Right cardiac atrium (tissue), 5 donors: ENCODE measurements around the gene PLCB1. TPM values are rescaled to one million over a fixed set of nuclear protein-coding genes. Genes with fewer than 3 reads are reported as not detected.

ENCODE experiments used
- ATAC-seq, 2 donors: fragments of 200-7000 bp; cut with Tn5 transposase; one replicate each; pipeline versions ENCODE4 v1.8.0 to v1.9.1; 2020; ENCODE audit warnings: moderate library complexity in 2 of 2, mild to moderate bottlenecking in 1 of 2
- DNase-seq, 3 donors: peaks; one replicate each; pipeline ENCODE4 v3.0.0-alpha.2; 2020
- H3K27ac ChIP-seq: one replicate; pipeline ENCODE4 v1.5.1; 2013; ENCODE audit warnings: mild to moderate bottlenecking, low read length, control low read depth, moderate library complexity
- H3K27me3 ChIP-seq: one replicate; pipeline ENCODE4 v1.6.1; 2013; ENCODE audit not compliant: control insufficient read depth, insufficient read depth
- H3K4me1 ChIP-seq: one replicate; pipeline ENCODE4 v1.6.1; 2013; ENCODE audit warnings: low read length; ENCODE audit not compliant: control insufficient read depth, insufficient read depth
- H3K4me3 ChIP-seq: one replicate; pipeline ENCODE4 v1.5.1; 2013; ENCODE audit warnings: low read length, control low read depth
- H3K9me3 ChIP-seq: one replicate; pipeline ENCODE4 v1.6.1; 2013; ENCODE audit warnings: low read length; ENCODE audit not compliant: control insufficient read depth
- WGBS: extraction: QIAGEN DNeasy Blood & Tissue Kit; methylation state at CpG from one replicate; pipeline ENCODE4 v1.1.7; 2013; 5-methylcytosine and 5-hydroxymethylcytosine counted together
- intact Hi-C, 4 donors: fragments of 100-400 bp; cut with DNase I; formaldehyde crosslinking; loops; one replicate each; pipeline versions ENCODE4 v1.11.0 to v1.14.0; 2022 to 2023
- polyA plus RNA-seq: library from polyadenylated mRNA; stranded (reverse); fragments of 200-250 nt; gene quantifications from one replicate; pipeline ENCODE4 v1.2.3, GENCODE V29; 2013
- total RNA-seq, 4 donors: library from RNA; stranded (reverse); fragmentation: NEBNext Ultra II Directional; extraction: Animal tissue kit (Norgen Biotek cat#: 25700); gene quantifications; one replicate each; pipeline ENCODE4 v1.2.1, GENCODE V29; 2021
- donor health status: healthy with polysubstance abuse.
- donor health status: DM: no; HTN: yes; CAD: no.
- donor health status: DM: no; HTN: no; CAD: no.
- donor health status: DM: no; HTN: yes; CAD: no; lungs with severe emphysema.
- donor health status: DM: yes; HTN: yes; CAD: no.

PLCB1 gene
- total and polyA plus RNA-seq, 5 donors, result 7.6 to 20.3 (median 11.6) TPM

DNA sequence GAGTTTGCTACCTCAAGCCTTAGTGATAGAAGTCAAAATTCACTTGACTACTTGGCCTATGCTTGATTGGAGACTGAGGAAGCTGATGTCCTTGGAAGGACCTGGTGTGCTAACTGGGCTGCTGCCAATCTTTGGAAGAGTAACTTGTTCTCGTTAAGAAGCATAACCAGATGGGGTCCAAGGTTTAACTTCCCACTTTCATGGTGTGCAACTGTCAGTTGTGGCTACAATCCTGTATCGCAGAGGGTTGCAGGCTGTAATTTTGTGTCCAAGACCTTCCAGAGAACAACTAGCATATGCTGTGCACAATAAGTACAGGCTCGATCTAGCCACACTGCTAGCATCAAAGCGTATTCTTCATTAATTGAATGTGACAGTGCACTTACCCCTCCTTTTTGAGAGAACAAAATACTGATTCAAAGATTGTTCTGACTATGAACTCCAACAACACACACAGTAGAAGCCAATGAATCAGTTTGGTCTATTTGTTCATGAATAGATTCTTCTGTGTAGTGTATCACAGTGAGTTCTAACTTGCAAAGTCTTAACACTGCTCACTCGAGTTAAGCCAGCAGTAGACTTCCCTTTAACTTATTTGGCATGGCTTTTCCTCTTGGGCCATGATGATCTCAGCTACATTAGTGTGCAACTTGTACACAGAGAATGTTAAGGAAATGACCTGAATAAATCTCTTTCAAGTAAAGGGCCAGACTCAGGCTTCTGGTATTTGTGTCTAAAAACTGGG is 15.8 kb upstream of the PLCB1 start:
- H3K4me3 ChIP-seq, result no peak overlapping the region
- DNase-seq (no peak), ATAC-seq (peak; percentile 84 to 92)
- H3K27me3 ChIP-seq, result no peaks in the 10 kb centered on the region
- no peaks in the 10 kb centered on the region for H3K9me3 ChIP-seq
- intact Hi-C loops, result no loop called here
- H3K4me1 ChIP-seq, result no peaks in the 10 kb centered on the region
- 47% methylated on average over 5 of the region's 5 CpGs for WGBS
- no peak overlapping the region for H3K27ac ChIP-seq

DNA sequence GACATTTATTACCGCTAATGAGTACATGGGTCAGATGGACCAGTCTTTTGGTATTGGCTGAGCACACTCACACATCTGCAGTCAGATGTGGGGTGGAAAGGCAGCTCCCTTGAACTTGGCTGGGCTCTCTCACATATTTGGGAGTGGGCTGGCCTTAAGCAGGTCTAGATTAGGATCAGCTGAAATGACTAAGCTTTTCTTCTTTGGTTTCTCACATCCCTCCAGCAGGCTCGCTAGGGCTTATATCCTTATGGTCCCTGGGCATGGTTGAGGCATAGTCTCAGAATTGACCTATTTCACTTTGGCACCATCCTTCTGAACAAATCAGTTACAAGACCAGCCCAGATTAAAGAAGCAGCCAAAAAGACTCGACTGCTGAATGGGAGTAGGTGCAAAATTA is 14.4 kb upstream of the PLCB1 start:
- 84% methylated on average over 3 of the region's 3 CpGs for WGBS
- intact Hi-C loops, result no loop called here
- Histone ChIP-seq H3K27me3 (no peaks in the 10 kb centered on the region), H3K4me3 (no peak overlapping the region), H3K27ac (no peak overlapping the region), H3K9me3 (no peaks in the 10 kb centered on the region), H3K4me1 (no peaks in the 10 kb centered on the region)
- DNase-seq (no peak), ATAC-seq (no peak)

DNA sequence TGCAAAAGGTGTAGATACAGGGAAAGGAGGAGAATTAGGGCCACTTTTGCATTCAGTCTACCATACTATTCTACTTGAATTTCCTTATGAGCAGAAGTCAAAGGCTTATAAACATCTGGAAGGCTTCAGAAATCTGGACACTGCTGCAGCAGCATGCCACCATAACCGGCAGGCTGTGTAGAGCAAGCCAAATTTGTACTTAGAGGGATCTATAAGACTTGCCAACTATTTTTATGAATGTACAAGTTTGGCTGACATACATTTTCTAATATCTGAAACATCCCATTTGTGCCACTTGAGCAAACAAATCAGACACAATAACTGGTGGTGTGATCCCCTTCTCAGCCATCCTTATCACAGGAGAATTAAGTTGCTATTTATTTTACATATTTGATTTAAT is 14.0 kb upstream of the PLCB1 start:
- H3K27me3 ChIP-seq, result no peaks in the 10 kb centered on the region
- no peak overlapping the region for H3K4me3 ChIP-seq
- no peaks in the 10 kb centered on the region for H3K4me1 ChIP-seq
- intact Hi-C loops, result no loop called here
- H3K9me3 ChIP-seq, result no peaks in the 10 kb centered on the region
- no peak for DNase-seq
- no peak overlapping the region for H3K27ac ChIP-seq
- ATAC-seq, result peak in 1 of 2 donors; percentile 54
- 68% methylated on average over 1 of the region's 1 CpG for WGBS

DNA sequence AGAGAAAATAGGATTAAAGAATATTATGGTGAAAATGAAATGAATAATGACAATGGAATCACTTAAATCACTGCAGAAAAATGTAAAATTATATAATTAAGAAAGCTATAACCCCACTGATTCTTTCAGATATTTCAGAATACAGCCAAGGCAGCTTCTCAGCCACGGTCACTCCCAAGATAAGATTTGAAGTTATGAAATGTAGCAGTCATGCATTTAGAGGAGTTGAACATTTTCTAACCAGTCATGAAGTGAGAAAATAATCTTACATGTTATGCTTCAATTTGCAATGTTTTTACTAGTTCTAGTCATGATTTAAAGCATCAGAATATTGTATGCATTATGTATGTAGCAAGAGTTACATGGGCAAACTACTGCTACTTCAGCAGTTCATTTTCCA is 13.3 kb upstream of the PLCB1 start:
- Histone ChIP-seq H3K27me3 (no peaks in the 10 kb centered on the region), H3K9me3 (no peaks in the 10 kb centered on the region), H3K4me3 (no peak overlapping the region), H3K27ac (no peak overlapping the region), H3K4me1 (no peaks in the 10 kb centered on the region)
- DNase-seq (no peak), ATAC-seq (peak in 1 of 2 donors; percentile 50)
- 44% methylated on average over 1 of the region's 1 CpG for WGBS
- intact Hi-C loops, result no loop called here

DNA sequence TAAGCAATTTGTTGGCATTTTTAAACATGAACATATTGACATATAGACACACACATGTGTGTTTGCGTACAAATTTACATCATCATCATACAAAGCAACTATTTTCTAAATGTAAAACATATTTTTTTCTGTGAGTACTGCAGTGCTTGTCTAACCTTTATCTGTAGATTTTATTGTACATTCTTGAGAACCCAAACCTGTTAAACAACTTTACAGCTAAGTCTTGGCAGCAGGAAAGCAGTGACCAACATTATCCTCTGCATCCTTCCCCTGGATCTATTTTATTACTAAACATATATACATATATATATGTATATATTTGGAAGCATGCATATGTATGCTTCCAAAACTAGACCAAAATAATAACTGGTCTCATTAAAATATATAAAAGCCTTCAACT is 10.4 kb upstream of the PLCB1 start:
- 97% methylated on average over 1 of the region's 1 CpG for WGBS
- no peaks in the 10 kb centered on the region for H3K27me3 ChIP-seq
- no peak overlapping the region for H3K4me3 ChIP-seq
- intact Hi-C loops, result loop anchor here in 1 of 4 donors (10.0 kb wide), 1 partner anchor 77 kb away; no protein-coding TSS in a partner anchor
- ATAC-seq (no peak), DNase-seq (no peak)
- no peak overlapping the region for H3K27ac ChIP-seq
- H3K4me1 ChIP-seq, result no peaks in the 10 kb centered on the region
- no peaks in the 10 kb centered on the region for H3K9me3 ChIP-seq

DNA sequence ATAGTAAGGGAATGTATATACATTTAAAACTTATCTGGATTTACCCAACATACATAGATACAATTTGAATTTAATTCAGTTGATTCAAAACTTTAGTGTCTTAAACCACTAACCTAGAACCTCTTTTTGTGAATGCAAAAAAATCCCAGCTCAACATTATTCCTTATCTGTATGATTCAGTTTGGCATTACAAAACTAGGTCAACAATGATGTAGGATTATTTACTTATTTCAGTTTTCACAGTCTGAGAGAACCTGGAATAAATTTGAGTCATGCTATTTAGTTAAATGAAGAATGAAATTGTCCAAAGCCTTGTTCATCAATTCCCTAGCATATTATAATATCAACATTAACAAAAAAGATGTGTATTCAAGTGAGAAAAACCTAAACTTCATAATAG is 7.4 kb upstream of the PLCB1 start:
- ATAC-seq, result no peak
- Histone ChIP-seq H3K4me1 (no peaks in the 10 kb centered on the region), H3K27ac (no peak overlapping the region), H3K9me3 (no peaks in the 10 kb centered on the region), H3K27me3 (no peaks in the 10 kb centered on the region), H3K4me3 (no peak overlapping the region)
- DNase-seq, result no peak
- intact Hi-C loops, result loop anchor here in 3 of 4 donors (5.0 to 10.0 kb wide), 3 partner anchors 80 to 263 kb away; no protein-coding TSS in a partner anchor

DNA sequence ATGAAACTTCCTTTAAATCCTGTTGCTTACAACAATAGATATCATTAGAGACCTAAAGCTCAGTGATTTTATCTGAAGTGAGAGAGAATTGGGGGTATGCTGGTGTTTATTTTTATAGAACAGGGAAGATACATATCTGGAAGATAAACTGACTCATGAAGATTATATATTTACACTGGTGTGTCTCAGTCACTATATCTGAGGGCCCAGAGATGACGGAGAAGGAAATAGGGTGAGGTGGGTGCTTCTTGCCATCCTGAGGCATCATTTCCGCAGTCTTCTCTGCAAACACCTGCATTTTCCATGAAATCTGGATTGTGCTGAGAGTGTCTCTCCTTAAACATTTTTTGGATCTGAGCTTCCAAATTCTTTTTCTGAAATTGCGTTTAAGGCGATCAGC is 5.9 kb upstream of the PLCB1 start:
- no peaks in the 10 kb centered on the region for H3K27me3 ChIP-seq
- no peak overlapping the region for H3K27ac ChIP-seq
- no peaks in the 10 kb centered on the region for H3K4me1 ChIP-seq
- 93% methylated on average over 4 of the region's 4 CpGs for WGBS
- H3K4me3 ChIP-seq, result no peak overlapping the region
- intact Hi-C loops, result loop anchor here in 3 of 4 donors (5.0 to 10.0 kb wide), 3 partner anchors 81 to 261 kb away; no protein-coding TSS in a partner anchor
- H3K9me3 ChIP-seq, result no peaks in the 10 kb centered on the region
- ATAC-seq (no peak), DNase-seq (no peak)

DNA sequence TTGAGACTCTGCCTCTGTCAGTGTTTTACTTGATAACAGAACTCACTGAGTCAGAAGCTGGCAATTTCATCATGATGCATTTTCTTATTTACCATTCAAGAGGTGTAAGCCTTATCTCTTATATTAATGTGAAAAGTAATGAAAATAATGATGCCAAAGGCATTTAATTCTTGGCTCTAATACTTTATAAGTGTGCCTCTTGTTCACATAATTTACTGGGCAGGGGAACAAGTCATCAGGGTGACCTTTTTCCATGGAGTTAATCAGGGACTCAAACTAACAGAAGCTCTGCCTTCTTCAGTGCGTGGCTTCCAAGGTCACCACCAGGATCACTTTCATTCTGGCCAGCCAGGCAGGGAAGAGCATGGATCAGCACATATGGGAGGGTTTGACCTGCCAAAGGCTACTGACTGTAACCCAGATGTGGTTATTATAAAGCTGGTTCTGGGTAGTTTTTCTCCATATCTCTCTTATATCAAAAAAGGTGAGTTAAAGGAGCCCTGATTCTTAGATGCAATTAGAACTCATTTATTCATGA is 5.2 kb upstream of the PLCB1 start:
- H3K9me3 ChIP-seq, result no peaks in the 10 kb centered on the region
- ATAC-seq (no peak), DNase-seq (no peak)
- H3K27me3 ChIP-seq, result no peaks in the 10 kb centered on the region
- H3K4me1 ChIP-seq, result no peaks in the 10 kb centered on the region
- H3K27ac ChIP-seq, result no peak overlapping the region
- H3K4me3 ChIP-seq, result no peak overlapping the region
- intact Hi-C loops, result loop anchor here in 3 of 4 donors (5.0 to 10.0 kb wide), 3 partner anchors 82 to 260 kb away; no protein-coding TSS in a partner anchor
- 45% methylated on average over 1 of the region's 1 CpG for WGBS

DNA sequence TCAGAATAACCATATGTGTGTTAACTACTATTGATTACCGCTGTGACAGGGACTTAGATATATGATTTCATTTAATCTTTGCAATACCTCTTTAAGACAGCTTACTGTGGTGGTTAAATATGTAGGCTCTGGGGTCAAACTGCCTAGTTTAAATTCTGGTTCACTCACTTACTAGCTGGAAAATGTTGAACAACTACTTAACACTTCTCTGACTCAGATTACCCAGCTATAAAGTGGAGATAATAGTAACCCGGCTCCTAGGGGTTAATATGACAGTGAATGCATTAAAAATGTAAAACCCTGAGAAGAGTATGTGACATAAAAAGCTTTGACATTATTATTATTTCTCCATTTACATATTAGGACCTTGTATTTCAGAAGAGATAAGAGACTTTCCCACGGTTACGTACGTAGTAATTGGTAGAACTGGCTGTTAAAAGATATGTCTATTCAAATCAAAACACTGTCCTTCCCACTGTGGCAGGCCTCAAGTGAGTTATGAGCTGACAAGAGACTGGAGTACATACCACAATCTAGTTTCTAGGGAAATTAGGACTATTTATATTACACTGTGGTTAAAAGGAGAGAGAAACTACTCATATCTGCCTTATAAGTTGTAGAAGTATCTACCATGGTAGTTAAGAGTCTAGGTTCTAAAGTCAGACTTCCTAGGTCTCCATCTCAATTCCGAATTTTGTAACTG is 4.4 kb upstream of the PLCB1 start:
- DNase-seq (no peak), ATAC-seq (no peak)
- Histone ChIP-seq H3K4me1 (no peaks in the 10 kb centered on the region), H3K4me3 (no peak overlapping the region), H3K27me3 (no peaks in the 10 kb centered on the region), H3K9me3 (no peaks in the 10 kb centered on the region), H3K27ac (no peak overlapping the region)
- 61% methylated on average over 6 of the region's 6 CpGs for WGBS
- intact Hi-C loops, result loop anchor here in 3 of 4 donors (5.0 to 10.0 kb wide), 3 partner anchors 83 to 260 kb away; no protein-coding TSS in a partner anchor

DNA sequence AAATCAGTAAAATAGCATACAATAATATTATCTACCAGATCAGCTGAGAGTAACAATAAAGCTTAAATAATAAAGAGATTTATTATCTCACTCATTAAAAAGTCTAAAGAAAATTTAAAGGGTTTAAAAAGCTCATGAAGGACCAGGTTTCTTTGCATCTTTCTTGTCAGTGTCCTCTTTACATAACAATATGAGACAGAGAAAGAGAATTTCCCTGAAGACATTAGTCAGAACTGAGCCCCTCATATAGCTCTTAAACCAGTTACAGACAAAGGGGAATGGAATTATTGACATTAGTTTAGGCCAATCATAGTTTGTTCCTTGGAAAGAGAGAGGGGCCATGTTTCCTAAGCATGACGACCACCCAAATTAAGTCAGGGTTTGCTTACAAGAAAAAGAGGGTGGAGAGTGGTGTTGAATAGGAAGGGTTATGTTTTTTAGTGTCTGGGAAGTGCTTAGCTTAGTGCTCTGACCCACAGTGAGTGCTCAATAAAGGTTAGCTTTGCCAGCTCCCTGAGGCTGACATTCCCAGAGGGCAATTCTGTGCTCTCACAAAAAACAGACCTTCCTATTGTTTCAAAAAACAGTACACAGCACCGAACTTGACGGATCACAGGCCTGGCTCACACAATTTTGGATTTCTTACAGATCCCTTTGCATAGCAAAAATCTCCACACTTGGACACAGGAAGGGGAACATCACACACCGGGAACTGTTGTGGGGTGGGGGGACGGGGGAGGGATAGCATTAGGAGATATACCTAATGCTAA is 3.6 kb upstream of the PLCB1 start:
- no peak overlapping the region for H3K27ac ChIP-seq
- no peaks in the 10 kb centered on the region for H3K27me3 ChIP-seq
- DNase-seq (peak in 1 of 3 donors; percentile 39), ATAC-seq (no peak)
- H3K4me1 ChIP-seq, result no peaks in the 10 kb centered on the region
- intact Hi-C loops, result loop anchor here in 3 of 4 donors (5.0 to 10.0 kb wide), 3 partner anchors 84 to 259 kb away; no protein-coding TSS in a partner anchor
- H3K9me3 ChIP-seq, result no peaks in the 10 kb centered on the region
- H3K4me3 ChIP-seq, result no peak overlapping the region
- WGBS, result 58% methylated on average over 5 of the region's 5 CpGs
